Stimulated activated CD4-positive, alpha-beta T cell treated with anti-CD3 and anti-CD28 coated beads, Interleukin-4, amount 100 ng/mL, for 48 hours (primary cell): ENCODE results near the gene SPDYE17.
"Not testable (repeated sequence)": the region's sequence is repeated elsewhere in the genome, so short reads cannot be mapped to it uniquely, and the experiment has no call there.

Experiments
- DNase-seq, 2 donors: peaks; one replicate each; pipeline ENCODE4 v3.0.0-alpha.2; 2020; ENCODE audit warnings: low read depth in 2 of 2

The SPDYE17 gene

DNA sequence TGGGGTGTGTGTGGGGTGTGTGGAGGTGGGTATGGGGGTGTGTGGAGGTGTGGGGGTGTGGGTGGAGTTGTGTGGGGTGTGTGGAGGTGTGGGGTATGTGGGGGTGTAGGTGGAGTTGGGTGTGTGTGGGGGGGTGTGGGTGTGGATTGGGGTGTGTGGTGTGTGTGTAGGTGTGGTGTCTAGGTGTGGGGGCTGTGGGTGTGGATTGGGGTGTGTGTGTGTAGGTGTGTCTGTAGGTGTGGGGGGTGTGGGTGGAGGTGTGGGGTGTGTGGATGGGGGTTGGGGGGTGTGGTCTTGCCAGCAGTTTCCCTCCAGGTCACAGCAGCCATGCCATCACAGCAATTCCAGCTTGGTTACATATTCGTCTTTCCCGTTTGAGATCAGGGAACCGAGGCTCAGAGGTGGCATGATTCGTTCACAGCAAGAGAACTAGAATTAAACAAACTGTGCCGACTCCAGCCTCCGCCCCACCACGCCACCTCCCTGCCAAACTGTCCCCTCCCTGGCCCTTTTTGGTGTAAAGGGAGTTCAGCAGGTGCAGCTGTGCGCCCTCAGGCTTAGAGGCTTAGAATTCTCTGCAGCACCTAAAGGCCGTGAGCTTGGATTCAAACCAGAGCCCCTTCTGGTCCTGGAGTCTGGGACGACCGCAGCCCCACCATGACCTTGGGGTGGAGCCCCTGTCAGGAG, 33.3 kb downstream of the SPDYE17 start:
- not testable (repeated sequence) for DNase-seq

DNA sequence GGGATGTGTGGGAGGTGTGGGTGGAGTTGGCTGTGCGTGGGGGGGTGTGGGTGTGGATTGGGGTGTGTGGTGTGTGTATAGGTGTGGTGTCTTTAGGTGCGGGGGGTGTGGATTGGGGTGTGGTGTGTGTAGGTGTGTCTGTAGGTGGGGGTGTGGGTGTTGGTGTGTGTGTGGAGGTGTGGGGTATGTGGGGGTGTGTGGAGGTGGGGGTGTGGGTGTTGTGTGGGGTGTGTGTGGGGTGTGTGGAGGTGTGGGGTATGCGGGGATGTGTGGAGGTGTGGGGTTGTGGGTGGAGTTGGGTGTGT, 33.9 kb downstream of the SPDYE17 start:
- DNase-seq = no peak

DNA sequence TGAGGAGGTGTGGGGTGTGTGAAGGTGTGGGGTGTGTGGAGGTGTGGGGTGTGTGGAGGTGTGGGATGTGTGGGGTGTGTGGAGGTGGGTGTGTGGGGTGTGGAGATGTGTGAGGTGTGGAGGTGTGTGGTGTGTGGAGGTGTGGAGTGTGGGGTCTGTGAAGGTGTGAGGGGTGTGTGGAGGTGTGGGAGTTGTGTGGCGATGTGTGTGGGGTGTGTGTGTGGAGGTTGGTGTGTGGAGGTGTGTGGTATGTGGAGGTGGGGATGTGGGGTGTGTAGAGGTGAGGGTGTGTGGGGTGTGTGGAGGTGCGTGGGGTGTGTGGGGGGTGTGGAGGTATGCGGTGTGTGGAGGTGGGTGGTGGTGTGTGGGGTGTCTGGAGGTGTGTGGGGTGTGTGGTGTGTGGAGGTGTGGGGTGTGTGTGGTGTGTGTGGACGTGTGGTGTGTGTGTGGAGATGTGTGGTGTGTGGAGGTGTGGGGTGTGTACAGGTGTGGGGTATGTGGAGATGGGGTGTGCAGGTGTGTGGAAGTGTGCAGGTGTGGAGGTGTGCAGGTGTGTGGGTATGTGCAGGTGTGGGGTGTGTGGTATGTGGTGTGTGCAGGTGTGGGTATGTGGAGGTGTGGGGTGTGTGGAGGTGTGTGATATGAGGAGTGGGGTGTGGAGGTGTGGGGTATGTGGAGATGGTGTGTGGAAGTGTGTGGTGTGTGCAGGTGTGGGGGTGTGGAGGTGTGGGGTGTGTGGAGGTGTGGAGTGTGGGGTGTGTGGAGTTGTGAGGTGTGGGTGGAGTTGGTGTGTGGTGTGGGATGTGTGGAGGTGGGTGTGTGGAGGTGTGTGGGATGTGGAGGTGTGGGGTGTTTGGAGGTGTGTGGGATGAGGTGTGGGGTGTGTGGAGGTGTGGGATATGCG, 34.5 kb downstream of the SPDYE17 start:
- no peak for DNase-seq

DNA sequence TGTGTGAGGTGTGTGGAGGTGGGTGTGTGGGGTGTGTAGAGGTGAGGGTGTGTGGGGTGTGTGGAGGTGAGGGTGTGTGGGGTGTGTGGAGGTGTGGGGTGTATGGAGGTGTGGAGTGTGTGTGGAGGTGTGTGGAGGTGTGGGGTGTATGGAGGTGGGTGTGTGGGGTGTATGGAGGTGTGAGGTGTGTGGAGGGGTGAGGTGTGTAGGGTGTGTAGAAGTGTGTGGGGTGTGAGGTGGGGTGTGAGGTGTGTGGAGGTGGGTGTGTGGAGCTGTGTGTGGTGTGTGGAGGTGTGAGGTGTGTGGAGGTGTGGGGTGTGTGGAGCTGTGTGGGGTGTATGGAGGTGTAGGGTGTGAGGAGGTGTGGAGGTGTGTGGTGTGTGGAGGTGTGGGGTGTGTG, 35.2 kb downstream of the SPDYE17 start:
- not testable (repeated sequence) for DNase-seq

DNA sequence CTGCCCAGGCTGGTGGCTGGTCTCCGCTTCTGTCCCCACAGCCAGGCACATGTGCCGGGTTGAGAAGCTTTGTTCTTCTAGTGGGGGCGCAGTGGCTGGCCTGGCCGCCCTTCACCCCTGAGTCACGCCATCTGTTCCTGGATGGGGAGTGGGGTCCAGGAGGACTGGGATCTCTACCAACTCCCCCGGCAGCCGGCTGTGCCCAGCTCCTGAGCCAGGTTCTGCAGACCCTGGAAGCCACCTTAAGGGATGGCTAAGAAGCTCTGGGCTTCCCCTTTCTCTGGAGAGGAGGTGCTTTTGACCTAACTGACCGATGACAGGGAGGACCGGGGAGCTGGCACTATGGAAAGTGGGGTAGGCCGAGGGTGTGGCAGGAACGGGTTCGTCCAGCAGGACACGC, 37.9 kb downstream of the SPDYE17 start:
- DNase-seq = not testable (repeated sequence)

DNA sequence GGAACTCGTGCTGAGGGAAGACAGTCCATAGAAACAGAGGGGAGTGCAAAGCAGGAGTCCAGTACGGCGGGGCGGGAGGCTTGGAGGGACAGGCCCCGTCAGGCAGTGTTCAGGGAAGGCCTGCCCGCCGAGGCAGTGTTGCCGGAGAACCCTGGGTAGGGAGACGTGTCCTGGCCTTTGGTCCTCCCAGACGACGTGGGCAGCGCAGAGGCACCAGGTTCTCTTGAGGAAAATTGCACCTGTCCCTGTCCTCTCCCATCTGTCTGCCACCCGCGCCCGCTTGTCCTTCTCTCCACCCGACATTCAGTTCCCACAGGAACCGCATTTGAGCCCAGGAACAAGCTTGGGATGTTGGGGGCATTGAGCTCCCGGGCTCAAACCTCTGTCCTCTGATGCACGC, 38.3 kb downstream of the SPDYE17 start:
- not testable (repeated sequence) for DNase-seq

DNA sequence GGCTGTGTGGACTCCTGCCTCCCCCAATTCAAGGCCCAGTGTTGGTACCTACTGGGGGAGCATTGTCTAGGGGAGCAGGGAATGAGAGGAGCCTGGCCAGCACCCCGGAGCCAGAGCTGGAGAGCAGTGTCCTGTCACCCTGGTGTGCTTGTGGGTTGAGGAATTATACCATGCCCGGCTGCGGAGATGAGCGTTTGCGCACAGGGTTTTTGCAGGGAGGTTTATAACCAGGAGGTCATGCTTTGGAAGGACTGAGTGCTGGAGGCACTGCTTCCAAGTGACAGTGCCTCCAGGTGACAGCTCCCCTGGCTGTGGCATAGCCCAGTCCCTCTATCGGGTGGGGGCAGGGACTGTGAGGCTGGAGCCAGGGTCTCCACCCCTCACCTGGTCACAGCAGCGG, 39.3 kb downstream of the SPDYE17 start:
- DNase-seq = not testable (repeated sequence)

DNA sequence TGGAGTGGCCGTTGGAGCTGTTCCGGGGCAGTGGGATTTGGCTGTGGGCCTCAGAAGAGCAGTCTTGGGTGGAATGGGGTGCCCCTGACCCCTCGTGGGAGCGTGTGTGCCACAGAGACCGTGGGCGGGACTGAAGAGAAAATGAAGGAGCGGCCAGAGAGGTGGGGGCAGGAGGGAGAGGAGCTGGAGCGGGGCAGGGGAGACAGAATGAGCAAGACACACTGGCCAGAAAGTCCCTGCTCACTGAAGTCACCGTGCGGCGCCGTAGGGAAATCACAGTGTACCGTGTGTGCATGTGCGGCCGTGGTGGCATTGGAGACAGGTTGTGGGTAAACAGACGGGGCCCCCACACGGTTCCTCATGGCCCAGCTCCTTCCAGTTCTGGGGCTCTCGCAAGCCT, 40.0 kb downstream of the SPDYE17 start:
- DNase-seq = not testable (repeated sequence)

DNA sequence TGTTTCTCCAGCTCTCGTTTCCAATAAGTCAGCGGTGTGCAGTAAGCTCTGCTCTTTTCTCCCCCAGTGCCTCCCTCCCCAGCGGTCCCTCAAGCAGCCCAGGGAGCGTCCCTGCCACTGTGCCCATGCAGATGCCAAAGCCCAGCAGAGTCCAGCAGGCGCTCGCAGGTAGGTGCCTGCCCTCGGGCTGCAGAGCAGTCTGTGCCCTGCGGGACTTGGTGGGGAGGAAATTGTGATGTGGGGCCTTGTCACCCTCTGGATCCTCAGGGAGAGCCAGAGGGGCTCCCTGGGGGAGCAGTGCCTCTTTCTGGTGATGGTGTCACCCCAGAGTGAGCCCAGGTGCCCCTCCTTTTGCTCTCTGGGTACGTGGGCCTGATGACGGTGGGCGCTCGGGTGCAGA, 42.0 kb downstream of the SPDYE17 start:
- DNase-seq = not testable (repeated sequence)

DNA sequence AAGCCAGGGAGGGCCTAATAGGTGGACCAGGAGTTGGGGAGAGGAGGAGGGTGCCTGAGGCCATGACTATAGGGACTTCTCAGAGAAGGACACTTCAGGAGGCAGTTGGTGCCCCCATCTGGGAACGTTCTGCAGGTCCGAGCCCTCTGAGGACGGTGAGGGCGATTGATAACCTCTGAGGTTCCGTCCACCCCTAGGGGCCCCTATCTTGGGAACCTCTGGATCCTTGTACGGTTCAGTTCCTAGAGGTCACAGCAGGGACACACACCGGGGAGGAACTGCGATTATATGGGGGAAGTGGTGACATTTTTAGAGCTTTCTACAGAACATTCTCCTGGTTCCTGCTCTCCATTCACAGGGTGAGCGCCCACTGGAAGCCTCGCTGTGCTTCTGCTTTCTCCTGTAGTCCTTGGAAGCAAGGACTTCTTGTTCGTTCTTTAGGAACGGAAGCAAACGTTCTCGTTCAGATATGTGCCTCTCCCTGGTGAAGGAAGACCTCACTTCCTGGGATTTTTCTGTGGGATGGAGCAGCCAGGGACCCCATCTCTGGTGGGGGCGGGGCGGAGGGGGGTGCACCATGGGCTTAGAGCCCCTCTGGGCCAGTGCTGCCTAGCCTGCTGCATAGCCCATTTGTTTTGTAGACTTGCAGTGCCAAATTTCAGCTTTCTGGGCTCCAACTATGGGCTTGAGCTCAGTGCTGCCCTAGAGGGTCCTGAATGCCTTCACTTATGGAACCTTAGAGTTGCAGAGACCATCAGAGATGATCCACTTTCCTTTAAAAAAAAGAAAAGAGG, 46.0 kb downstream of the SPDYE17 start:
- DNase-seq = not testable (repeated sequence)

DNA sequence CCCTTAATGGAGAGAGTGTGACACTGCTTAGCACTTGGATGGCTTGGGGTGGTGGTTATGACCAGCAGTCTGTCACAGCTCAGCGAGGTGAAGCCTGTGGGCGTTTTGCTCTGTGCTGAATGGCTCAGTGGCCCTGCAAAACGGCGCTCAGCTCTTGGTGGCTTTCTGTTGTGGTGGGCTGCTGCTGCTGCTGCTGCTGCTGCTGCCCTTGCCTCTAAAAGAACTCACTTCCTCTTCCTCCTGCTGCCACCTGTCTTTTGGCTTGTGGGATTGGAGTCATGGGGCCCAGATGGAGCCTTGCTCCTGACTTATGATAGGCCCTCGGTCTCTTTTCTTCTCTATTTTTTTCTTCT, 47.4 kb downstream of the SPDYE17 start:
- DNase-seq = not testable (repeated sequence)

DNA sequence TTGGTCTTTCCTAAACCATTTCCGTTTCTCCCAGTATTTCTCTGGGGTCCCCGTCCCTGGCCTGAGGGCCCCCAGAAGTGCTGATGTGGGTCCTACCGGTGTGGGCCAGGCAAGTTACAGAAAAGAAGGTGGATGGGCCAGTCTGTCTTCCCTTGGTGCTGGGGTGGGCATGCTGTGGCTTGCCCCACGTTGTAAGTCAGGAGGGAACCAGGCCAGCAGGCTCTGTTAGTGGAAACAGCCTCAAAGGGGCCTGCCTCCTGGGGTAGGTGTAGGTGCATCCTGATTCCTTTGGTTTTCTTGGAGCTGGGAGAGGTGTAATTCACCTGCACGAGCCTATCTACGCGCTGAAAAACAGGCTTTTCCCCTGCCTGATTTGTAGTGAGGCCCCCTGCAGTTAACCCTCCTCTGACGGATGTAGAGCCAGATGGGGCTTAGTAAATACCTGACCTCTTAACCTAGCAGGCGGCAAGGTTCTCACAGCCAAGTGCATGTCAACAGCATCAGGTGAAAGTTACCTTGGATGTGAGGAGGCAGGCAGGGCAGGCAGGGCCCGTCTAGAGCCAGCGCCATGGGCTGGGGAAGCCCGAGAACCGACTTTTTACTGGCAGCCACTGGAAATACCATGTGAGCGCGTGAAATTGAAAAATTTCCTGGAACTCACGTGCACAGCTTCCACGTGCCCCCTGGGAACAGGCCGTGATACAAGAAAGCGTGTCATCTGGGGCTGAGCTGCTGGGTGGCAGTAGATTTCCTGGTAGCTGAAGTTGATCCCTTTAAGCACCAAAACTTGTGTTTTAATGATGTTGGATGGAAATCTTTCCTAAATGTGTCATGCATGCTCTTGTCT, 48.0 kb downstream of the SPDYE17 start:
- DNase-seq = not testable (repeated sequence)

DNA sequence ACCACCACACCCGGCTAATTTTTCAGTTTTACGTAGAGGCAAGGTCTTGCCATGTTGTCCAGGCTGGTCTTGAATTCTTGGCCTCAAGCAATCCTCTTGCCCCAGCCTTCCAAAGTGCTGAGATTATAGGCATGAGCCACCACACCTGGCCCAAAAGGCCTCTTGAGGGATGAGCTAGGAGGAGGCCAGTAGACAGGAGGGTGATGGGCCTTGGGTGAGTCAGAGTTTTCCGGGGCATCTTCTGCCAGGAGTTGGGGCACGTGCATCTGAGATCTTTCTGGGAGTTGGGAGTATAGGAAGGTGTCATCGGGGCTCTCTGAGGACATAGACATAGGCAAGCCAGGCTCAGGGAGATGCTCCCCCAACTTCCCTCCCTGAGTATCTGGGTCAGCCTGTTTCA, 48.8 kb downstream of the SPDYE17 start:
- not testable (repeated sequence) for DNase-seq

DNA sequence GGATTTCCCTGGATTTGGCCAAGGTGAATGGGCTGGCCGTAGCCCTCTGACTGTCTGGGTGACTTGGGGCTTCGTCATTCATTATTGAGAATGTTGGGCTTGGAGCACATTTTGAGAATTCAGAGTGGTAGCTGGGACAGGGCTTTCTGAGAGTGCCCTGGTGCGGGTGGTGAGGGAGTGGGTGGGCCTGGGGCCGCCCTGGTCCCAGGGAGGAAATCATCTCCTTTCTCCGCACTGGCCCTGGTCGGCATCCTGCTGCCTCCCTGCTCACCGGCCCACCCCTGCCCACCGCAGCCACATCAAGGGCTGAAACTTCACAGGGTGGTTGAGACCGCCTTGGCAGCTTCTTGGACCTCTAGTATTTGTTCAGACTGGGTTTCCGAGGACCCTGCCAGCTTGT, 49.7 kb downstream of the SPDYE17 start:
- DNase-seq = not testable (repeated sequence)

DNA sequence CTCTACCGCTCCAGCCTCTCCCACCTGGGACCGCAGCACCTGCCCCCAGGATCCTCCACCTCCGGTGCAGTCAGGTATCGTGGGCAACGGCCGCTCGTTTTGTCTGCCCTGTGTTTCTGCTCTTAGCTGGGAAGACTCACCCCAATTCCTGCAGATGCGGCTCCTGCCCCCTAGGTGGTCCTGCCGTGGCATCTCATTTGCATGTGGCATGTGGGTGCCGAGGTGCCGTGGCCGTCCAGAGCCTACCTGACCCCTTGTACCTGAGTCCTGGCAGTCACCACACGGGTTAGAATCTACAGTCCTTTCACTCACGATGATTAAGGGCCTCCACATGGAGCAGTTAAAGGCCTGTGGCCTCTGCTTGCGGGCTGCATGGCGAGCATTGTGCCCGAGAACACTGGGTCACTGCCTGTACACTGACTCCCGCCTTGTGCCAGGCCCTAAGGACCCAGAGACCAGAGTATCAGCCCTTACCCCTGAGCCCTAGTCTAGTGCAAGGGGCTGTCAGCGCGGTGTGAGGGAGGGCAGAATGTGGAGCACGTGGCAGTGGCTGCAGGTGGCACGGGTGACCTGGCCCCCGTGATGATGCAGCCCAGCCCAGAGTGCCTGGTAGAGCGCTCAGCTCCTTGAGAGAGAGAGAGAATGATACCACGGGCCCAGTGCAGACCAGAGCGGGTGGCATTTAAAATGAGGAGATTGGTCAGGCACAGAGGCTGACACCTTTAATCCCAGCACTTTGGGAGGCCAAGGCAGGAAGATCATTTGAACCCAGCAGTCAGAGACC, 50.8 kb downstream of the SPDYE17 start:
- DNase-seq = not testable (repeated sequence)

DNA sequence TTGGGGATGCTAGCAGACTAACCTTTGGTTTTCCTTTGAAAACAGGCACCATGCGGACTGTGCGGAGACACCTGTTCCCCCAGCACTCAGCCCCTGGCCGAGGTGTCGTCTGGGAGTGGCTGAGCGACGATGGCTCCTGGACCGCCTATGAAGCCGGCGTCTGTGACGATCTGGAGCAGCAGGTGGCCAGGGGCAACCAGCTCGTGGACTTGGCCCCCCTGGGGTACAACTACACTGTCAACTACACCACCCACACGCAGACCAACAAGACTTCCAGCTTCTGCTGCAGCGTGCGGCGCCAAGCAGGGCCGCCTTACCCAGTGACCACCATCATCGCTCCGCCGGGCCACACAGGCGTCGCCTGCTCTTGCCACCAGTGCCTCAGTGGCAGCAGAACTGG, 51.6 kb downstream of the SPDYE17 start:
- DNase-seq = not testable (repeated sequence)

DNA sequence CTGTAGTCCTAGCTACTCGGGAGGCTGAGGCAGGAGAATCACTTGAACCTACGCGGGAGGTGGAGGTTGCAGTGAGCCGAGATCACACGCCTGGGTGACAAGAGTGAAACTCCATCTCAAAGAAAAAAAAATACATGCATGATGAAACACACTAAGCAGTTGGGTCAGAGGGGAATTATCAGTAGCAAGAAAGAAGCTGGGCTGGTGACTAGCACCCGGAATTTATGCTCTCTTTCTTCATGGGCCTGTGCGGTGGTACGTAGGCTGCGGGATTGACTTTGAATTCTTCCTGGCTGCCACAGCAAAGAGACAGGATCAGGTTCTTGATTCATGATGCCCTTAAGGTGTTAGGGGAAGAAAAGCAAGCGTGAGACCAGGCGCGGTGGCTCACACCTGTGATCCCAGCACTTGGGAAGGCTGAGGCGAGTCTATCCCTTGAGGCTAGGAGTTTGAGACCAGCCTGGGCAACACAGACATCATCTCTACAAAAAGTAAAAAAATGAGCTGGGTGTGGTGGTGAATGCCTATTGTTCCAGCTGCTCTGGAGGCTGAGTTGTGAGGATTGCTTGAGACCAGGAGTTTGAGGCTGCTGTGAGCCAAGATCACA, 54.3 kb downstream of the SPDYE17 start:
- DNase-seq = not testable (repeated sequence)

DNA sequence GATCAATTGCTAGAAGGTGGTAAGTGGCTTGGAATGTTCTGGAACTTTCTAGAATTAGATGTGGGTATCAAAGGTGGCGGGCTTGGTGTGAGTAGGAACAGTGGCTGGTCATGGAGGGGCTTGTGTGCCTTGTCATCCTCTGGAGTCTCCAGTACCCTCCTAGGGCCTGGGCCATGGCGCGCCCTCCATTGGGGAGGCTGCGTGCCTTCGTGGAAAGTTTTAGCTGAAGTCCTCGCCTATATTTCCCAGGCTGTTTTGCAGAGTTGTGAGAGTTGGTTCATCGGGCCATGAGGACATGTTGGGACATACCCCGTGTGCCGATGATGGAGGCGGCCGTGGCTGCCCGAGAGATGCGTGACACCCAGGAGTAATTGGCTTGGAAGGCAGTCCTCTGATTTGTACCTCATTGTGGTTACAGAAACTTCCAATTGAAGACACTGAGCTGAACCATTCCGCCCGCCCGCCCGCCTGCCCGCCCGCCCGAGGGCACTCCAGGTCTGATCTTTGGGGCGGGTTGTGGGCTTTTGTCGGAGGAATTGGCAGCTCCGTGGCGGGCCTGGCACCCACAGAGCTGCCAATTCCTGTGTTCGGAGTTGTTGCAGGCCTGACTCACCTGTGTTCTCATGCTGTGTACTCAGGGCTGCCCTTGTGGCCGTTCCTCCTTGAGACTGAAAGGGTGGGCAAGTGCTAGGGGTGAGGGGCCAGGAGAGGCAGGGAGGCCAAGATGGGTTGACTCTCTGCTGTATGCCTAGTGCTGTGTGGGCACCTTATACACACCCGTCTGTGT, 57.2 kb downstream of the SPDYE17 start:
- not testable (repeated sequence) for DNase-seq

DNA sequence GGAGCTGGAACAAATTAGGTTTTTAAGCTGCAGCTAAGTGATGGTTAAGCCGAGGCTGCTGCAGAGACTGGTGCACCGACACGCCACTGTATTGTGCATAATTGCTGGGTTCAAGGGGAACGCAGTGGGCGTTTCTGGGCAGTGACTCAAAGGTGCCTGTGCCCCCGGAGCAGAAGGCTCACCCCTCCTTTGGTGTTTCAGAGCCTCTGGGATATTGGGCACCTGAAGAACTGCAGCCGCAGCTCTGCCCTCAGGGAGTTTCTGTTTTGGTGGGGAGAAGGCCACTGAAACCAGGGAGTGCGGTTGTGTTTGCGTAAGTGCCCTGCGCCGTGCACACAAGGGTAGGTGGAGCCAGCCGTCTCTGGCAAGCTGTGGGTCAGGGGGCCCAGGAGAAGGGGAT, 57.8 kb downstream of the SPDYE17 start:
- not testable (repeated sequence) for DNase-seq
